ENCODE measurements around the gene PRKCE. TPM values are rescaled to one million over a fixed set of nuclear protein-coding genes. Genes with fewer than 3 reads are reported as not detected.
"Not testable (repeated sequence)": the region's sequence is repeated elsewhere in the genome, so short reads cannot be mapped to it uniquely, and the experiment has no call there.

Gene PRKCE
- polyA plus RNA-seq, 2 donors = 2.6 to 2.9 TPM

DNA sequence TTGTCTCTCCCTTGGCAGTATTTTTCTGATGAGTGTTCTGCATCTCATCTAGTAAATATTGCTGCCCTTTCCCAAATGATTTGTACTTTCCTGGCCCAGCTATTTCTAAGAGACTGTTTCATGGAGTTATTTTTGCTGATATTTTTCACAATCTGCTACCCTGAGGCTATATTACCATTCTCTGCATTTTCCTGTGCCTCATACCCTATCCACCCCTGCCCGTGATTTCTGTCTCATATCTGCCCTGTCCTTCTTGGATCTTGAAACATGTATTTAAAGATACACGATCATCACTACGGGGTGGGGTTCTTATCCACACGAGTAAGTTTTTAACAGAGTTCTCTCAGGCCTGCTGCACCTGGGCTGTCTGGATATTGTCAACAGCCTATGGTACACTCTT, 556.1 kb downstream of the PRKCE start:
- Histone ChIP-seq H3K4me3 (ENCODE audit: low read depth in 1 of 2, low read length in 2 of 2) (no peak overlapping the region), H3K4me1 (ENCODE audit: control insufficient read depth in 2 of 2, insufficient read depth in 2 of 2, low read length in 1 of 2) (no peaks in the 10 kb centered on the region), H3K9me3 (ENCODE audit: control insufficient read depth in 2 of 2, insufficient read depth in 1 of 2, low read depth in 1 of 2, low read length in 1 of 2) (no peaks in the 10 kb centered on the region), H3K36me3 (ENCODE audit: control insufficient read depth in 2 of 2, insufficient read depth in 2 of 2, low read length in 1 of 2) (no peaks in the 10 kb centered on the region), H3K27ac (ENCODE audit: low read depth in 2 of 2, low read length in 1 of 2) (no peak overlapping the region), H3K27me3 (ENCODE audit: control insufficient read depth in 1 of 2, insufficient read depth in 2 of 2, low read length in 2 of 2) (no peaks in the 10 kb centered on the region)
- WGBS, 2 donors = 92% methylated on average over 4 of the region's 4 CpGs

DNA sequence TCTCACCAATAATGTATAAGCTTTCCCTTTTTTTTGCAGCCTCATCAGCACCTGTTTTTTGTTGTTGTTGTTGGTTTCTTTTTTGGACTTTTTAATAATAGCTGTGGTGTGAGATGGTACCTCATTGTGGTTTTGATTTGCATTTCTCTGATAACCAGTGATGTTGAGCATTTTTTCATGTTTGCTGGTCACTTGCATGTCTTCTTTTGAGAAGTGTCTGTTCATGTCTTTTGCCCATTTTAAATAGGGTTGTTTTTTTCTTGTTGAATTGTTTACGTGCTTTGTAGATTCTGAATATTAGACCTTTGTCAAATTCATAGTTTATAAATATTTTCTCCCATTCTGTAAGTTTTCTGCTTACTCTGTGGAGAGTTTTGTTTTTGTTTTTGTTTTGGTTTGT, 557.3 kb downstream of the PRKCE start:
- H3K36me3 ChIP-seq (ENCODE audit: control insufficient read depth in 2 of 2, insufficient read depth in 2 of 2, low read length in 1 of 2) = no peaks in the 10 kb centered on the region
- H3K4me1 ChIP-seq (ENCODE audit: control insufficient read depth in 2 of 2, insufficient read depth in 2 of 2, low read length in 1 of 2) = no peaks in the 10 kb centered on the region
- no peaks in the 10 kb centered on the region for H3K27me3 ChIP-seq (ENCODE audit: control insufficient read depth in 1 of 2, insufficient read depth in 2 of 2, low read length in 2 of 2)
- no peaks in the 10 kb centered on the region for H3K9me3 ChIP-seq (ENCODE audit: control insufficient read depth in 2 of 2, insufficient read depth in 1 of 2, low read depth in 1 of 2, low read length in 1 of 2)
- H3K27ac ChIP-seq (ENCODE audit: low read depth in 2 of 2, low read length in 1 of 2) = no peak overlapping the region
- WGBS, 2 donors = 90 to 97% methylated on average over 1 of the region's 1 CpG
- no peak overlapping the region for H3K4me3 ChIP-seq (ENCODE audit: low read depth in 1 of 2, low read length in 2 of 2)

DNA sequence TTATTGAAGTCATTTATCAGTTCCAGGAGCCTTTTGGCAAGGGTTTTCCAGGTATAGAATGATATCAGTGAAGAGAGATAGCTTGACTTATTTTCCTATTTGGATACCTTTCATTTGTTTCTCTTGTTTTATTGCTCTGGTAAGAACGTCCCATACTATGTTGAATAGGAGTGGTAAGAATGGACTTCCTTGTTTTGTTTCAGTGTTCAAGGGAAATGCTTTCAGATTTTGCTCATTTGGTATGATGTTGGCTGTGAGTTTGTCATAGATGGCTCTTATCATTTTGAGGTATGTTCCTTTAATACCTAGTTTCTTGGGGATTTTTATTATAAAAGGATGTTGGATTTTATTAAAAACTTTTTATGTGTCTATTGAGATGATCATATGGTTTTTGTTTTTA, 558.6 kb downstream of the PRKCE start:
- WGBS, 2 donors = 62 to 86% methylated on average over 1 of the region's 1 CpG

DNA sequence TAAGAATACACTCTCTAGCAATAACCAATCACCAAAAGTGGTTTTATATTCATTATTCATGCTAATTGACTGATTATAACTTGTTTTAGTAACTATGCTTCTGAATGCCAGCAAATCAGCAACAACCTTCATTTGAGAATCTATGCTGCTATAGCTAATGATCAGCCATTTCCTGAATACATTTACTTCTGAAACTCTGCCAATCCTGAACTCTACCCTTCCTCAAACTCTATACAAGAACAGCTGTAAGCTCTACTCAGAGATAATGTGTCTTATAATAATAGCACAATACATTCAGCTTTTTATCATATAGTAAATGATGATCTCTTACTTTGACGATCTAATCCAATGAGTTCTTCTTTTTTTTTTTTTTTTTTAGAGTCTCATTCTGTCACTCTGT, 560.0 kb downstream of the PRKCE start:
- WGBS, 2 donors = 70 to 74% methylated on average over 1 of the region's 1 CpG
- no peak overlapping the region for H3K4me3 ChIP-seq (ENCODE audit: low read depth in 1 of 2, low read length in 2 of 2)
- no peak overlapping the region for H3K27ac ChIP-seq (ENCODE audit: low read depth in 2 of 2, low read length in 1 of 2)
- no peaks in the 10 kb centered on the region for H3K9me3 ChIP-seq (ENCODE audit: control insufficient read depth in 2 of 2, insufficient read depth in 1 of 2, low read depth in 1 of 2, low read length in 1 of 2)
- no peaks in the 10 kb centered on the region for H3K36me3 ChIP-seq (ENCODE audit: control insufficient read depth in 2 of 2, insufficient read depth in 2 of 2, low read length in 1 of 2)
- H3K4me1 ChIP-seq (ENCODE audit: control insufficient read depth in 2 of 2, insufficient read depth in 2 of 2, low read length in 1 of 2) = no peaks in the 10 kb centered on the region
- no peaks in the 10 kb centered on the region for H3K27me3 ChIP-seq (ENCODE audit: control insufficient read depth in 1 of 2, insufficient read depth in 2 of 2, low read length in 2 of 2)

More for the DNA sequence above, 558.6 kb downstream of the PRKCE start:
- no peaks in the 10 kb centered on the region for H3K27me3 ChIP-seq (ENCODE audit: control insufficient read depth in 1 of 2, insufficient read depth in 2 of 2, low read length in 2 of 2)
- no peaks in the 10 kb centered on the region for H3K9me3 ChIP-seq (ENCODE audit: control insufficient read depth in 2 of 2, insufficient read depth in 1 of 2, low read depth in 1 of 2, low read length in 1 of 2)
- H3K36me3 ChIP-seq (ENCODE audit: control insufficient read depth in 2 of 2, insufficient read depth in 2 of 2, low read length in 1 of 2) = no peaks in the 10 kb centered on the region
- no peak overlapping the region for H3K27ac ChIP-seq (ENCODE audit: low read depth in 2 of 2, low read length in 1 of 2)
- no peaks in the 10 kb centered on the region for H3K4me1 ChIP-seq (ENCODE audit: control insufficient read depth in 2 of 2, insufficient read depth in 2 of 2, low read length in 1 of 2)
- no peak overlapping the region for H3K4me3 ChIP-seq (ENCODE audit: low read depth in 1 of 2, low read length in 2 of 2)

DNA sequence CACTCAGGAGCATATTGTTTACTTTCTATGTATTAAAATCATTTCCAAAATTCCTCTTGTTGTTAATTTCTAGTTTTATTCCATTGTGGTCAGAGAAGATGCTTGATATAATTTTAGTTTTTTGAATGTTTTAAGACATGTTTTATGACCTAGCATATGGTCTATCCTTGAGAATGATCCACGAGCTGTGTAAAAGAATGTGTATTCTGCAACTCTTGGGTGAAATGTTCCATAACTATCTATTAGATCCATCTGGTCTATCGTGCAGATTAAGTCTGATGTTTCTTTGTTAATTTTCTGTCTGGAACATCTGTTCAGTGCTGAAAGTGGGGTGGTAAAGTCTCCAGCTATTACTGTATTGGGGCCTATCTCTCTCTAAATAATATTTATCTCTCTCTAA, 562.4 kb downstream of the PRKCE start:
- no peaks in the 10 kb centered on the region for H3K36me3 ChIP-seq (ENCODE audit: control insufficient read depth in 2 of 2, insufficient read depth in 2 of 2, low read length in 1 of 2)
- no peaks in the 10 kb centered on the region for H3K4me1 ChIP-seq (ENCODE audit: control insufficient read depth in 2 of 2, insufficient read depth in 2 of 2, low read length in 1 of 2)
- no peak overlapping the region for H3K27ac ChIP-seq (ENCODE audit: low read depth in 2 of 2, low read length in 1 of 2)
- H3K4me3 ChIP-seq (ENCODE audit: low read depth in 1 of 2, low read length in 2 of 2) = no peak overlapping the region
- WGBS, 2 donors = 76 to 82% methylated on average over 2 of the region's 2 CpGs
- peaks cover 0 to 2% of the 10 kb centered on the region in 2 donors for H3K9me3 ChIP-seq (ENCODE audit: control insufficient read depth in 2 of 2, insufficient read depth in 1 of 2, low read depth in 1 of 2, low read length in 1 of 2)
- no peaks in the 10 kb centered on the region for H3K27me3 ChIP-seq (ENCODE audit: control insufficient read depth in 1 of 2, insufficient read depth in 2 of 2, low read length in 2 of 2)

DNA sequence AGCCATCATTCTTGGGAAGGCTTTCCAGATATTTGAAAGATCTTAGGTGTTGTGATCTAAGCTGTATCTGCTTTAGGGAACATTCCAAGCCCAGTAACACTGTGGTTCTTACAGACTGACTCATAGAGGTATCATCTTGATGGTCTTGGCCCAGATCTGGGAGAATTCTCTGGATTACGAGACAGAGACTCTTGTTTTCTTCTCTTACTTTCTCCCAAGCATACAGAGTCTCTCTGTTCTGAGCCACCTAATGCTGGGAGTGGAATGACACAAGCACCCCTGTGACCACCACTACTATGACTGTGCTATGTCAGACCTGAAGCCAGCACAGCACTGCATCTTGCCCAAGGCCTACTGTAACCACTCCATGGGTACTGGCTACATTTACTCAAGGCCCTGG, 564.7 kb downstream of the PRKCE start:
- Histone ChIP-seq H3K27me3 (ENCODE audit: control insufficient read depth in 1 of 2, insufficient read depth in 2 of 2, low read length in 2 of 2) (no peaks in the 10 kb centered on the region), H3K36me3 (ENCODE audit: control insufficient read depth in 2 of 2, insufficient read depth in 2 of 2, low read length in 1 of 2) (no peaks in the 10 kb centered on the region), H3K4me1 (ENCODE audit: control insufficient read depth in 2 of 2, insufficient read depth in 2 of 2, low read length in 1 of 2) (no peaks in the 10 kb centered on the region), H3K27ac (ENCODE audit: low read depth in 2 of 2, low read length in 1 of 2) (no peak overlapping the region), H3K9me3 (ENCODE audit: control insufficient read depth in 2 of 2, insufficient read depth in 1 of 2, low read depth in 1 of 2, low read length in 1 of 2) (peaks cover 0 to 2% of the 10 kb centered on the region in 2 donors), H3K4me3 (ENCODE audit: low read depth in 1 of 2, low read length in 2 of 2) (no peak overlapping the region)
- 0% methylated on average over 1 of the region's 1 CpG; no CpG with 5 or more reads in 1 of the 2 donors for WGBS, 2 donors

DNA sequence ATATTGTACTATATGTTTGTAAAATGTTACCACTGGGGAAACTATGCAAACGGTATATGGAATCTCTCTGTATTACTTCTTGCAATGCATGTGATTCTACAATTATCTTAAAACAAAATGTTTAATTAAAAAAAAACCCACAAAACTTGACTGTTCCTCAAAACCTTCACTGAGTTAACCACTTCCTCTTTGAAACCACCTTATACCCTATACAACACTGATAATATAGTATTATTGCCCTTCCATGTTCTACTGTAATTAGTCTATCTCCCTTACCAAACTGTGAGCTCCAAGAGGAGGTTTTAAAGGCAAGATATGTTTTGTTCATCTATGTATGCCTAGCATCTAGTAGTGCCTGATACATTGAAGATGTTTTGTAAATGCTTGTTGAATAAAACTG, 572.0 kb downstream of the PRKCE start:
- not testable (repeated sequence) for H3K27ac ChIP-seq (ENCODE audit: low read depth in 2 of 2, low read length in 1 of 2); H3K36me3 ChIP-seq (ENCODE audit: control insufficient read depth in 2 of 2, insufficient read depth in 2 of 2, low read length in 1 of 2)
- 64 to 75% methylated on average over 1 of the region's 1 CpG for WGBS, 2 donors

DNA sequence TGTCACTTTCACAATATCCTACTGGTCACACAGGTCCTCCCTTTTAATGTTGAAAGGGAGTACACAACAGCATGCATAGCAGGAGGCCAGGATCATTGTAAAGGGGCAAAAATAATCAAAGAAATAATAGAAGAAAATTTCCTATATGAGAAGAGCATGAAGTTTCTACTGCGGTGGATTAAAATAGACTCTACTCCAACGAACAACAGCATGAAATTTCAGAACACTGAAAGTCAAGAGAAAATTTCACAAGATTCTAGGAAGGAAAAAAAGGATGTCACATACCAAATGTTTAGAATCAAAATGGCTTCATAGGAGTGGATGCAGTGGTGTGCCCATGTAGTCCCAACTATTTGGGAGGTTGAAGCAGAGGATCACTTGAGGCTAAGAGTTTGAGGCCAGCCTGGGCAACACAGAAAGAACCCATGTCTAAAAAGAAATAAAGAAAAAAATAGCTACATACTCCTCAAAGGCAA, 573.7 kb downstream of the PRKCE start:
- no peak overlapping the region for H3K27ac ChIP-seq (ENCODE audit: low read depth in 2 of 2, low read length in 1 of 2)

More for the DNA sequence above, 572.0 kb downstream of the PRKCE start:
- H3K4me1 ChIP-seq (ENCODE audit: control insufficient read depth in 2 of 2, insufficient read depth in 2 of 2, low read length in 1 of 2); H3K9me3 ChIP-seq (ENCODE audit: control insufficient read depth in 2 of 2, insufficient read depth in 1 of 2, low read depth in 1 of 2, low read length in 1 of 2); H3K4me3 ChIP-seq (ENCODE audit: low read depth in 1 of 2, low read length in 2 of 2); H3K27me3 ChIP-seq (ENCODE audit: control insufficient read depth in 1 of 2, insufficient read depth in 2 of 2, low read length in 2 of 2): not testable (repeated sequence)

DNA sequence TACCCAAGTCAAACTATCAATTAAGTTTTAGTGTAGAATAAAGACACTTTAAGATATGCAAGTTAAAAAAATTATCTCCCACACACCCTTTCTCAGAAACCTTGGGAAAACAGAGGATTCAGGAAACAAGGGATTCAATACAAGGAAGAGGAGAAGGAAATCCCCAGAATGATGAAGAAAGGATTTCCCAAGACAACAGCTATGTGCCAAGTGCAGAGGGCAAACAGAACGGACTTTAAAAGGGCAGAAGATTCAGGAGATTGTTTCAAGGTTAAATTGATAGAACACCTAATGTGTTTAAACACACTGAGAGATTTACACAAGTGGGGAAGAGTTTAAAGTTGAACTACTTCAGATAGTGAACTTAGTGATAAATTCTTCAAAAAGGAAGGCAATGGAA, 574.3 kb downstream of the PRKCE start:
- H3K9me3 ChIP-seq (ENCODE audit: control insufficient read depth in 2 of 2, insufficient read depth in 1 of 2, low read depth in 1 of 2, low read length in 1 of 2) = no peaks in the 10 kb centered on the region
- no peak overlapping the region for H3K27ac ChIP-seq (ENCODE audit: low read depth in 2 of 2, low read length in 1 of 2)
- no peak overlapping the region for H3K4me3 ChIP-seq (ENCODE audit: low read depth in 1 of 2, low read length in 2 of 2)
- no peaks in the 10 kb centered on the region for H3K36me3 ChIP-seq (ENCODE audit: control insufficient read depth in 2 of 2, insufficient read depth in 2 of 2, low read length in 1 of 2)
- no peaks in the 10 kb centered on the region for H3K27me3 ChIP-seq (ENCODE audit: control insufficient read depth in 1 of 2, insufficient read depth in 2 of 2, low read length in 2 of 2)
- H3K4me1 ChIP-seq (ENCODE audit: control insufficient read depth in 2 of 2, insufficient read depth in 2 of 2, low read length in 1 of 2) = peaks cover 0 to 3% of the 10 kb centered on the region in 2 donors
- WGBS, 2 donors = 31% methylated on average over 1 of the region's 1 CpG

More for the DNA sequence above, 573.7 kb downstream of the PRKCE start:
- 72 to 92% methylated on average over 2 of the region's 2 CpGs for WGBS, 2 donors
- H3K9me3 ChIP-seq (ENCODE audit: control insufficient read depth in 2 of 2, insufficient read depth in 1 of 2, low read depth in 1 of 2, low read length in 1 of 2) = no peaks in the 10 kb centered on the region
- H3K36me3 ChIP-seq (ENCODE audit: control insufficient read depth in 2 of 2, insufficient read depth in 2 of 2, low read length in 1 of 2) = no peaks in the 10 kb centered on the region
- H3K4me3 ChIP-seq (ENCODE audit: low read depth in 1 of 2, low read length in 2 of 2) = no peak overlapping the region
- no peaks in the 10 kb centered on the region for H3K27me3 ChIP-seq (ENCODE audit: control insufficient read depth in 1 of 2, insufficient read depth in 2 of 2, low read length in 2 of 2)
- H3K4me1 ChIP-seq (ENCODE audit: control insufficient read depth in 2 of 2, insufficient read depth in 2 of 2, low read length in 1 of 2) = peaks cover 0 to 2% of the 10 kb centered on the region in 2 donors

DNA sequence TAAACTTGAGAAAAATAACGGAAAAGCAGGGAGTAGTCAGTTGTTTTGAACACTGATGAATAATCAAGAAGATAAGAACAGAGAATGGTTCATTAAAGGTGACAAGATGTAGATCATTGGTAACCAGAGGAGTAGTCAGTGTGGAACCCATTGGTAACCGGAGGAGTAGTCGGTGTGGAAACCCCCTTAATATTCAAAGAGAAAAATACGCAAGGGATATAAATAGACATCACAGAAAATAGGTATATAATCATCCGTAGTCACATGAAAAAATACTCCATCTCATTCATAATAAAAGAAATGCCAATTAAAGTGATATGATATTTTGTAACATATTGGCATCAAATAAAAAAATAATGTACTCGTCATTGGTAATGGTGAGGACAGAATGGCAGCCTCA, 575.1 kb downstream of the PRKCE start:
- Histone ChIP-seq H3K27ac (ENCODE audit: low read depth in 2 of 2, low read length in 1 of 2) (no peak overlapping the region), H3K4me3 (ENCODE audit: low read depth in 1 of 2, low read length in 2 of 2) (no peak overlapping the region), H3K9me3 (ENCODE audit: control insufficient read depth in 2 of 2, insufficient read depth in 1 of 2, low read depth in 1 of 2, low read length in 1 of 2) (no peaks in the 10 kb centered on the region), H3K36me3 (ENCODE audit: control insufficient read depth in 2 of 2, insufficient read depth in 2 of 2, low read length in 1 of 2) (no peaks in the 10 kb centered on the region), H3K4me1 (ENCODE audit: control insufficient read depth in 2 of 2, insufficient read depth in 2 of 2, low read length in 1 of 2) (peaks cover 0 to 3% of the 10 kb centered on the region in 2 donors), H3K27me3 (ENCODE audit: control insufficient read depth in 1 of 2, insufficient read depth in 2 of 2, low read length in 2 of 2) (no peaks in the 10 kb centered on the region)
- WGBS, 2 donors = 86 to 88% methylated on average over 6 of the region's 6 CpGs

All from esophagus (tissue), 2 donors.